AG04449 (cell line): ENCODE measurements around the gene IL36A.

Source experiments
- CTCF ChIA-PET: fragments of 350-600 bp; formaldehyde crosslinking; extraction: SDS; loops from one replicate; lab custom pipeline; 2021; ENCODE audit warnings: antibody characterized with exemption; lab: Yijun Ruan, JAX
- POLR2A ChIA-PET: fragments of 400-600, 350-600 bp; formaldehyde crosslinking; extraction: SDS; loops from one replicate; lab custom pipeline; 2020; ENCODE audit warnings: antibody characterized with exemption, inconsistent platforms; lab: Yijun Ruan, JAX
- DNase-seq: peaks from one replicate; pipeline ENCODE4 v3.0.0-alpha.2; 2010; ENCODE audit warnings: low read depth, low spot score
- H3K4me3 ChIP-seq: 2 replicates; pipeline ENCODE4 v1.5.1; 2011; ENCODE audit warnings: low read depth, mild to moderate bottlenecking, control low read depth, low read length
- TF ChIP-seq, protein P1 (sequence below): IDR thresholded peaks from one replicate; pipeline ENCODE4 v1.5.1; 2011; ENCODE audit warnings: mild to moderate bottlenecking, moderate library complexity, low read length, control low read depth, inconsistent platforms; ENCODE audit not compliant: insufficient read depth; ENCODE audit errors: missing control alignments

Gene IL36A

DNA sequence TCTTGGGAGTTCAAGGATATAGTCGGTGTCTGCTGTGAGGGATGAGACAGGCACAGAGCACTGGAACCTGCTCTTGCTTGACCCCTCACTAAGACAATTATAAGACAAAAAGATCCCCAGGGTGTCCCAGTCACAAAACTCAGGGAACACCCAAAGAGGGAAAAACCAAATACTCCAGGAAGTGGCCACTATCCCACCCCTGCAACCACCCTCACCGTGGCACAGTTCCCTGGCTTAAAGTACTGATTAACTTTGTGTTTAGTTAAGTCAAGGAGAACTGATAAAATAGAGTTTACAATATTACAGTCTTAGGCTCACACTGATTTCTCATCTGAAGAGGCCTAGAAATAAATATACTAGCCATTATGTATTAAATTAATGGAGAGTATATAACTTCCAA lies 33.9 kb downstream of the IL36A start:
- CTCF ChIA-PET: no interaction called here
- TF ChIP-seq, protein P1, sequence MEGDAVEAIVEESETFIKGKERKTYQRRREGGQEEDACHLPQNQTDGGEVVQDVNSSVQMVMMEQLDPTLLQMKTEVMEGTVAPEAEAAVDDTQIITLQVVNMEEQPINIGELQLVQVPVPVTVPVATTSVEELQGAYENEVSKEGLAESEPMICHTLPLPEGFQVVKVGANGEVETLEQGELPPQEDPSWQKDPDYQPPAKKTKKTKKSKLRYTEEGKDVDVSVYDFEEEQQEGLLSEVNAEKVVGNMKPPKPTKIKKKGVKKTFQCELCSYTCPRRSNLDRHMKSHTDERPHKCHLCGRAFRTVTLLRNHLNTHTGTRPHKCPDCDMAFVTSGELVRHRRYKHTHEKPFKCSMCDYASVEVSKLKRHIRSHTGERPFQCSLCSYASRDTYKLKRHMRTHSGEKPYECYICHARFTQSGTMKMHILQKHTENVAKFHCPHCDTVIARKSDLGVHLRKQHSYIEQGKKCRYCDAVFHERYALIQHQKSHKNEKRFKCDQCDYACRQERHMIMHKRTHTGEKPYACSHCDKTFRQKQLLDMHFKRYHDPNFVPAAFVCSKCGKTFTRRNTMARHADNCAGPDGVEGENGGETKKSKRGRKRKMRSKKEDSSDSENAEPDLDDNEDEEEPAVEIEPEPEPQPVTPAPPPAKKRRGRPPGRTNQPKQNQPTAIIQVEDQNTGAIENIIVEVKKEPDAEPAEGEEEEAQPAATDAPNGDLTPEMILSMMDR: no peak

DNA sequence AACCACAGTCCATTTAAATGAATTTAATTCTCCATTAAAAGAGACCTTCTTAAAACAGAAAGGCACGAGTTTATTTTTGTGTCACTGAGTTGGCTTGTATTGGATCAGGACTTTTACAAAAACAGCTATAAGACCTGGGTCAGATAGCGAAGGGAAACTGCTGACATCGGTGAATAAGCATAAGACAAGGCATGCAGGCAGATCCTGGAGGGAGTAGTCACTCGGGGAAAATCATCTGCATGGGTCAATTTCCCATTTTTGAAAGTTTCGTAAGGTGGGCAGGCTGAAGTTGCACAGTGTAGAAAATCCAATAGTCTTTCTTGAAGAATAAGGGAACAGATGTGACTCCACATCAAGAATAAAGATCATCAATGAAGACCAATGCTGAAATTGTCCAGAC lies 34.5 kb downstream of the IL36A start:
- POLR2A ChIA-PET: no interaction called here
- no peak overlapping the region for H3K4me3 ChIP-seq
- TF ChIP-seq, protein P1: no peak
- no peak for DNase-seq
- CTCF ChIA-PET: no interaction called here

More for the DNA sequence above, 33.9 kb downstream of the IL36A start:
- POLR2A ChIA-PET: no interaction called here
- DNase-seq: no peak
- H3K4me3 ChIP-seq: no peak overlapping the region

DNA sequence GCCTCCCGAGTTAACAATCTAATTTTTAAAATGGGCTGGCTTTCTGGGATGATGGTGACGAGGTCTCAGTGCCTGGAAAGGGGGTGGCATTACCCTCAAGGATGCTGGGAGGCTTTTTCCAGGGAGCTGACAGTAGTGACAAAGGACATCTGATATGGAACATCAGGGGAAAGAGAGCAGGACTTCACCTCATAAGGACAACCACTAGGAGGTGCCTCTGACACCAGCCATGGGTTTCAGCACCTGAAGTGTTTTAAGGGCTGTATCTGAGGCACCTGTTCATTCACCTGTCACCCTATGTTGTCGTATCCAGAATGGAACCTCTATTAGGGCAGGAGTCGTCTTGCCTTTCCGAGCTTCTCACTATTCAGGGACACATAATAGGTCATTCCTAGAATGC lies 36.6 kb downstream of the IL36A start:
- POLR2A ChIA-PET: no interaction called here
- CTCF ChIA-PET: no interaction called here
- TF ChIP-seq, protein P1: no peak
- no peak overlapping the region for H3K4me3 ChIP-seq
- DNase-seq: no peak

DNA sequence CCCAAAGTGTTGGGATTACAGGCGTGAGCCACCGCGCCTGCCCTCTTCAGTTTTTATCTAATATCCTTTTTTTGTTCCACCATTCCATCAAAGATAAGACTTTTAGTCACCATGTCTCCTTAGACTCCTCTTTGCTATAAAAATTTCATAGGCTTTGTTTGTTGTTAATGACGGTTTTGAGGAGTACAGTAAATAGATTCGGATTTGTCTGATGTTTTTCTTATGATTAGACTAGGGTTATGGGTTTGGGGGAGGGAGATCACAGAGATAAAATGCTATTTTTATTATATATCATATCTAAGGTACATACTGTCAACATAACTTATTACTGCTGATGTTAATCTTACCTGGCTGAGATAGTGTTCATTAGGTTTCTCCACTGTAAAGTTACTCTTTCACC lies 41.2 kb downstream of the IL36A start:
- CTCF ChIA-PET: no interaction called here
- POLR2A ChIA-PET: no interaction called here
- TF ChIP-seq, protein P1: no peak
- DNase-seq: no peak
- H3K4me3 ChIP-seq: no peak overlapping the region

DNA sequence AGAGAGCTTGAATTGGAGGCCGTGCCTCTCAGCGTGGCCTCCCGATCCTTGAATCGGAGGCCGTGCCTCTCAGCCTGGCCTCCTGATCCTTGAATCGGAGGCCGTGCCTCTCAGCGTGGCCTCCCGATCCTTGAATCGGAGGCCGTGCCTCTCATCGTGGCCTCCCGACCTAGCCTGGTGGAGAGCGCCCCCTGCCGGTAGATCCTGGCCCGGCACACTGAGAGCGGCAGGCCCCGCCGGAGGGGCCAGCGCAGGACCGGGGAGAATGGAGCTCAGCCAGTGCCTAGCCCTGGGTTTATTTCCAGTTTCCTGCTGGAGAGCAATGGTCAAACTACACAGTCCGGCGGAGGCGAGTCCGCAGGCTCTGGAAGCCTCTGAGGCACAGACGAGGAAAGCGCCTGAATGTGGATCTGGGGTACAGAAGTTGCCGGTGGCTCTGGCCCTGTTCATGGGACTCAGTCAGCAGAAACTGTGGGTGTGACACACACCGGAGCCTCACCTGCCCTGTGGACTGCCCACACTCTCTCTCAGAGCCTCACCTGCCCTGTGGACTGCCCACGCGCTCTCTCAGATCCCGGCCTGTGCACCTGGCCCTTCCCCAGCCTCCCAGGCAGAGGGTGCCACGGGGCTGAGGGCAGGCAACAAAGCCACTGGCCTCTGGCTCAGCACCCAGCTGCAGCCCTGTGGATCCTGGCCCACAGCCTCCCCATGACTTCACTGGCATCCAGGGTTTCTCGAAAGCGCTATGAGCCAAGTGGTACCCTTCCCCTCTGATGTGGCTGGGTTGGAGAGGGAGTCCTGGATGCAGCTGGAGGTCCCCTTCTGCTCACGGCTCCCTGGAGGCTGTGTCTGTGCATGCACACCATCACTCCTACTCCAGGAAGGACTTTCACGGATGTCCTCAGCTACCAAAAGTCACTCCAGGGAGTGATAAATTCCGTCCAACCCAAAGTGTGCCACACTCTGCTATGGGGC lies 45.9 kb downstream of the IL36A start:
- TF ChIP-seq, protein P1: no peak
- no peak overlapping the region for H3K4me3 ChIP-seq
- CTCF ChIA-PET: no interaction called here
- POLR2A ChIA-PET: no interaction called here
- no peak for DNase-seq

DNA sequence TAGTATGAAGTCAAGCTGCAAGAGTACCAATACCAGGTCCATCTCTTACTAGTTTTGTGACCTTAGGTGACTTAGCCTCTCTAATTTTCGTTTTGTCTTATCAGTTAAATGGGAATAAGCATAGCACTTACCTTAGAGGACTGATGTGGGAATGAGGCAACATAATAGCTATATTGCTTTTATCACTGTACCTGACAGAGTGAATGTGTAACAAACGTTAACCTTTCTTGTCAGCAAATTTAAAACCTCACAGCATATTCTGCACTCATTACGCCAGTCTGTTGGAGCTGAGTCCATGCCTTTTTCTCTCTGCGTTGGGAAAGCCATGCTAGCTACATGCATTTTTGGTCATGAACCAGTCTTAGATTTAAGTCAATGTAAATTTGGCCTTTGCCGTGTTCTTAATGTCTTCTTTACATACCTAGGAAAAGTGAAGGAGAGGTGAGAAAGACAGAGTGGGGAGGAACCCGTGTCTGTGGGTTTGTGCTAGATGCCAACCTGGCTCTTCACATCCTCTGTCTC lies 47.2 kb downstream of the IL36A start, which contains the start of gene IL36B:
IL36B (minus strand) TSS at position 472 of the 522 bp plus-strand sequence.
- ChIA-PET POLR2A (no interaction called here), CTCF (no interaction called here)
- no peak within 1 kb of the TSS for H3K4me3 ChIP-seq
- DNase-seq: no peak
- TF ChIP-seq, protein P1: no peak
